Mammary epithelial cell (primary cell): Measurements from ENCODE around the gene RALGPS1.

Source experiments
- EZH2 ChIP-seq: IDR thresholded peaks from 2 replicates; pipeline ENCODE4 v1.6.1; 2012; ENCODE audit warnings: low read length, inconsistent platforms, borderline replicate concordance
- TF ChIP-seq, protein P1 (sequence below), 2 donors: IDR thresholded peaks in 1 of 2; conservative IDR thresholded peaks in 1 of 2; 2 replicates each; pipeline ENCODE4 v1.5.1; 2011 to 2012; ENCODE audit warnings: inconsistent platforms in 2 of 2, low read length in 2 of 2, mild to moderate bottlenecking in 2 of 2, control low read depth in 1 of 2, low read depth in 1 of 2; ENCODE audit not compliant: insufficient read depth in 1 of 2; ENCODE audit errors: extremely low read depth in 1 of 2

DNA sequence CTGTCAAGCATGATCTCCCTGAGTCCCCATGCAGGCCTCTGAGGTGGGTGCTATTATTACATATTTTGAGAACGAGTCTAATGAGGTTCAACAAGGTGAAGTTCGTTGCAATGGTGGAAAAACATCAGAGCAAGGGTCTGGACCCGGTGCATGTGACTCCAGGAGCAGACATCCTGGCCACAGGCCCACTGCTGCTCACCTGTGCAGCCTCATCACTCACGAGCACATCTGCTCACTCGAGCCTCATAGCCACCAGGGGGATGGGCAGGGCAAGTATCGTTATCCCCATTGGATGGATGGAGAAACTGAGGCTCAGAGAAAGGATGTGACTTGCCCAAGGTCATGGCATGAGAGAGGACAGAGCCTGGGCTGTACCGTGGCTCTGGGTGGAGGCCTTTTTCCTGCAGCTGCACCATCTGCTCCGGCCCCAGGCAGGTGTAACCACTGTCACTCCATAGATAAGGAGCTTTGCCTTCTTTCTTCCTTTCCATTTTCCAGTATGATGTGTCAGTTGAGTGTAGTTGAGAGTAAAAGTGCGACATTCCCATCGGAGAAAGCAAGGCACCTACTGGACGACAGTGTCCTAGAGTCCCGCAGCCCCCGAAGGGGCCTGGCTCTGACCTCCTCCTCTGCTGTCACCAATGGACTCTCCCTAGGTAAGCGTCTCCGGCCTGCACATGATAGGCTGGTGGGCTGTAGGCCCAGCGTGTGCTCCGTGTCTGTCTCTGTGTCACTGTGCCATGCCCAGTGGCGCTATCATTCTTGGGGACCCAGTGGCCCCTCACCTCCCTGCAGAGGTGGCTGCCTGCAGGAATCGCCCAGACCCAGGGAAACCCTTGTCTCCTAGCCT lies 281.6 kb downstream of the RALGPS1 start:
- TF ChIP-seq, protein P1, sequence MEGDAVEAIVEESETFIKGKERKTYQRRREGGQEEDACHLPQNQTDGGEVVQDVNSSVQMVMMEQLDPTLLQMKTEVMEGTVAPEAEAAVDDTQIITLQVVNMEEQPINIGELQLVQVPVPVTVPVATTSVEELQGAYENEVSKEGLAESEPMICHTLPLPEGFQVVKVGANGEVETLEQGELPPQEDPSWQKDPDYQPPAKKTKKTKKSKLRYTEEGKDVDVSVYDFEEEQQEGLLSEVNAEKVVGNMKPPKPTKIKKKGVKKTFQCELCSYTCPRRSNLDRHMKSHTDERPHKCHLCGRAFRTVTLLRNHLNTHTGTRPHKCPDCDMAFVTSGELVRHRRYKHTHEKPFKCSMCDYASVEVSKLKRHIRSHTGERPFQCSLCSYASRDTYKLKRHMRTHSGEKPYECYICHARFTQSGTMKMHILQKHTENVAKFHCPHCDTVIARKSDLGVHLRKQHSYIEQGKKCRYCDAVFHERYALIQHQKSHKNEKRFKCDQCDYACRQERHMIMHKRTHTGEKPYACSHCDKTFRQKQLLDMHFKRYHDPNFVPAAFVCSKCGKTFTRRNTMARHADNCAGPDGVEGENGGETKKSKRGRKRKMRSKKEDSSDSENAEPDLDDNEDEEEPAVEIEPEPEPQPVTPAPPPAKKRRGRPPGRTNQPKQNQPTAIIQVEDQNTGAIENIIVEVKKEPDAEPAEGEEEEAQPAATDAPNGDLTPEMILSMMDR (conservative IDR thresholded peaks at IDR 0.05 in 1 of 2, IDR thresholded peaks at IDR 0.05 in 1 of 2; ENCODE audit: extremely low read depth in 1 of 2, insufficient read depth in 1 of 2, low read depth in 1 of 2, low read length in 2 of 2), result no peak
- TF ChIP-seq EZH2, result no peak
